ENCODE data around the gene EPGN. TPM values are rescaled to one million over a fixed set of nuclear protein-coding genes. Genes with fewer than 3 reads are reported as not detected.

The EPGN gene
- total RNA-seq, 1 donor from 2014 or later = not detected

GRCh38 chr4:74319470-74319869, 11.2 kb downstream of the EPGN start:
- H3K4me1 ChIP-seq = no peaks in the 10 kb centered on the region
- no peaks in the 10 kb centered on the region for H3K36me3 ChIP-seq
- DNase-seq = no peak
- no peak for TF ChIP-seq CTCF (IDR thresholded peaks at IDR 0.05; ENCODE audit: borderline replicate concordance)
- H3K27me3 ChIP-seq (ENCODE audit: low read depth) = peaks cover 29% of the 10 kb centered on the region
- H3K4me3 ChIP-seq = no peak overlapping the region
- H3K9me3 ChIP-seq (replicated peaks) = no peaks in the 10 kb centered on the region
- intact Hi-C loops (cut with micrococcal nuclease) = no loop called here
- H3K27ac ChIP-seq (replicated peaks) = no peak overlapping the region

- no peak for DNase-seq
- peaks cover 39% of the 10 kb centered on the region for H3K27me3 ChIP-seq (ENCODE audit: low read depth)
- H3K4me3 ChIP-seq = no peak overlapping the region
- peak; percentile 53 for TF ChIP-seq CTCF (IDR thresholded peaks at IDR 0.05; ENCODE audit: borderline replicate concordance)
- H3K36me3 ChIP-seq = no peaks in the 10 kb centered on the region
- no peaks in the 10 kb centered on the region for H3K4me1 ChIP-seq
- H3K9me3 ChIP-seq (replicated peaks) = no peaks in the 10 kb centered on the region
- intact Hi-C loops (cut with micrococcal nuclease) = no loop called here
- H3K27ac ChIP-seq (replicated peaks) = no peak overlapping the region
These were observed 12.4 kb downstream of the EPGN start for GRCh38 chr4:74320559-74321118.

- Histone ChIP-seq H3K9me3 (replicated peaks) (no peaks in the 10 kb centered on the region), H3K4me3 (no peak overlapping the region), H3K27me3 (ENCODE audit: low read depth) (peaks cover 53% of the 10 kb centered on the region), H3K36me3 (no peaks in the 10 kb centered on the region), H3K4me1 (no peaks in the 10 kb centered on the region), H3K27ac (replicated peaks) (no peak overlapping the region)
- DNase-seq = no peak
- no peak for TF ChIP-seq CTCF (IDR thresholded peaks at IDR 0.05; ENCODE audit: borderline replicate concordance)
- intact Hi-C loops (cut with micrococcal nuclease) = no loop called here
These were observed 14.0 kb downstream of the EPGN start for GRCh38 chr4:74322301-74322700.

GRCh38 chr4:74323663-74324062, 15.4 kb downstream of the EPGN start:
- intact Hi-C loops (cut with micrococcal nuclease) = no loop called here
- TF ChIP-seq CTCF (IDR thresholded peaks at IDR 0.05; ENCODE audit: borderline replicate concordance) = no peak
- no peaks in the 10 kb centered on the region for H3K4me1 ChIP-seq
- H3K27ac ChIP-seq (replicated peaks) = no peak overlapping the region
- no peaks in the 10 kb centered on the region for H3K9me3 ChIP-seq (replicated peaks)
- no peaks in the 10 kb centered on the region for H3K36me3 ChIP-seq
- DNase-seq = no peak
- no peak overlapping the region for H3K4me3 ChIP-seq
- H3K27me3 ChIP-seq (ENCODE audit: low read depth) = peaks cover 57% of the 10 kb centered on the region

GRCh38 chr4:74324262-74324661, 16.0 kb downstream of the EPGN start:
- intact Hi-C loops (cut with micrococcal nuclease) = no loop called here
- Histone ChIP-seq H3K36me3 (no peaks in the 10 kb centered on the region), H3K9me3 (replicated peaks) (no peaks in the 10 kb centered on the region), H3K27me3 (ENCODE audit: low read depth) (peaks cover 57% of the 10 kb centered on the region), H3K4me3 (no peak overlapping the region), H3K27ac (replicated peaks) (no peak overlapping the region), H3K4me1 (no peaks in the 10 kb centered on the region)
- TF ChIP-seq CTCF (IDR thresholded peaks at IDR 0.05; ENCODE audit: borderline replicate concordance) = no peak
- no peak for DNase-seq
